HG03432 (cell line): ENCODE data around the gene PTPN1.
"Not testable (repeated sequence)": the region's sequence is repeated elsewhere in the genome, so short reads cannot be mapped to it uniquely, and the experiment has no call there.

ENCODE experiments used
- ATAC-seq: cut with Tn5 transposase; IDR thresholded peaks from one replicate; pipeline ENCODE4 v1.9.1; 2021; ENCODE audit warnings: mild to moderate bottlenecking, moderate library complexity; ENCODE audit not compliant: unreplicated experiment

PTPN1 gene

DNA sequence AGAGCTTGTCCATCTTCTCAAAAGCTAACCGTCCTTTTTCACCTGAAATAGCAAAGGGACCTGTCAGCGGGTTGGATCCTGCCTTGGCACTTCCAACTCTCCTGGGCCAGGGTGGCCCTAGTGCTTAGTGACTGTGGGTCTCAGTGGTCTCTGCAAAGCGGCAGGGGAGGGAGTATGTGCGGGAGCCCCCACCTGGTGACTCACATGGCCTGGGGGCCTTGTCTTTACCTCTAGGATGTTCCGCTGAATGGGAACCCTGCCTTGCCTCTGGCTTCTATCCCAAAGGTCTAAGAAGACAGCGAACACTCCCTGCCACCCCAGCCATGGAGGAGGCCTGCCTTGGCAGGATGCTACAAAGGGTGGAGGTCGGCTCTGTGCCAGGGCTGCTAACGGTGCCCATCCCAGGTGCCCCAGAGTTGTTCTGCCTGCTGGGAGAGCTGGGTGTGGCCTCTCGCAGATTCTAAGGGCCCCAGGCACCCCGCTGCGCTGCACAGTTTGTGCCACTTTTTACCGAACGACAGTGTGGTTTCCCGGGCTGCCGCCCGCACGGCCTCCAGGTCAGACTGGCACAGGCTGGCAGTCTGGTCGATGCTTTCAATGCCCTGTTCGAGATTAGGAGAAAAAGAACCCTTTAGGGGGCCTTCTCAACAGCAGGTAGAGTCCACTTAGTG is 77.2 kb downstream of the PTPN1 start:
- ATAC-seq = no peak

DNA sequence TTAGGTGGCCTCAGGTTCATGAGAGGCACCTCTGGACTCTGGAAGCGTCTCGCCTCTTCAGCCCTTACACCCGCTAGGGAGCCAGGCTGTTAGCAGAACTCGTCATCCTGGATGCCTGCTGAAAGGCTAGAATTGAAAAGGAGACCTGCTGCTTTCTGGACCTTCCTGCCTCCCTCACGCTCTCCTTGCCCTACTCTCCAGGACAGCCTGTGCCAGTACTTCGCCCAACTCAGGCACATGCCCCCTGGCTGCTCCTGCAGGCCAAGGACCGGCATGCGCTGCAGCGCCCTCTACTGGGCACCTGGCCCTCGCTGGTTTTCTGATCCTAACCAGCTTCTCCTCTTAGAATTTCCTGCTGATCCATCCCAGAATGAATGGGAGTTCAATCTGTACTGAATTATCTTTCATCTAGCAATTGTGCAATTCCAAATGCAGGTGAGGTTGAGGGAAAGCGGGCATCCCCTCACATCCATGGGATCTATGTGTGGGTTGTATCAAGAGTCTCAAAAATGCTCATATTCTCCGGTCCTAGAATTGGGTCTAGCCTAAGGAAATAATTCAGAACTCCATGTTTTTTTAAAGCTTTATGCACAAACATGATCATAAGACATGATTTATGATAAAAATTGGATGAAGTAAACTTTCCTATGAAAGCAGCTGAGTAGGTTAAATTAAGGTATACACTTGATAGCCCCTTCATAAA is 78.0 kb downstream of the PTPN1 start:
- no peak for ATAC-seq

DNA sequence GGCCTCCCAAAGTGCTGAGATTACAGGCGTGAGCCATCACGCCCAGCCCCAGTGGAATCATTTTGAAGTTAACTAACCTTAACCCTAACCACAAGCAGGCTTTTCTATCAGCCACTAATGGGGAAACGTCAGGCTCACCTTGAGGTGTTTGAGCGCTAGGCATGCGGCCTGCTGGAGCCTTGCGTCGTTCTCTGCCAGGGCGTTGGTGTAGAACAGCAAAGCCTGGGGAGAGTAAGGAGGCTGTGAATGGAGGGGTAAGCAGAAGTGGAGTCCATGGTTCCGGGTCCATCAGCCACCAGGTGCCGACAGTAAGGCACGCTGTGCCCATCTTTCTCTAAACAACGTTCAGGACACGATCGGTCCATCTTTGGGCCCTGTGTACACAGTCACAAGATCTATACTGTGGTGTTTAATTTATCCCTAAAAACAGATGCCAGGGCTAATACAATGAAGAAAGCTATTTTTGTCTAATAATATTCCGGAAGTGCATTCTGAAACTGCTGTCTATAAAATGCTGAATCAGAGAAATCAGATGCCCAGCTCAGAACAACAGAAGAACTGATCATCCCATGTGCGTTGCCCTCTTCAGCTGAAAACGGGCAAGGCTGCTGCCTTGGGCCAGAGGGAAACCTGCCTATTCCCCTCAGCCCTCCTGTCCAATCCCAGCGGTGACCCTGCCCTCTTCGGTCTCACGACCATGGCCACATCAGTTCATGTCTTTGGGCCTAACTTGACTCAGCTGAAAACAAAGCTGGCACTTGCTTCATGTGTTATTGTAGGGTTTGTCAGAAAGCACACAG is 79.6 kb downstream of the PTPN1 start:
- ATAC-seq = no peak

DNA sequence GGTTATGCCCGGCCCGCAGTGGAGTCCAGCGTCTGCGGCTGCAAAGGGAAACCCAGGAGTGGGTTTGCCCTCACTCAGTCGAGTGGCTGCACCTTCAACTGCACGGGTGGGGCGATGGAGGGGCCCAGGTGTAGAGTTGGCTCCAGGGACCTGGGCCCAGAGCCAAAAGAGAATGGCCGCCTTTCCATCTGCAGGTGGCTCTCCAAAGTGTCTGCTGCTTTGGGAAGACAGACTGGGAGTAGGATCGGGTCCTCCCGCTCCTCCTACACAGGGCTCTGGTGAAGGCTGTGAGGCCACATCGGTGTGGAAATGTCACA is 80.1 kb downstream of the PTPN1 start:
- ATAC-seq = no peak

DNA sequence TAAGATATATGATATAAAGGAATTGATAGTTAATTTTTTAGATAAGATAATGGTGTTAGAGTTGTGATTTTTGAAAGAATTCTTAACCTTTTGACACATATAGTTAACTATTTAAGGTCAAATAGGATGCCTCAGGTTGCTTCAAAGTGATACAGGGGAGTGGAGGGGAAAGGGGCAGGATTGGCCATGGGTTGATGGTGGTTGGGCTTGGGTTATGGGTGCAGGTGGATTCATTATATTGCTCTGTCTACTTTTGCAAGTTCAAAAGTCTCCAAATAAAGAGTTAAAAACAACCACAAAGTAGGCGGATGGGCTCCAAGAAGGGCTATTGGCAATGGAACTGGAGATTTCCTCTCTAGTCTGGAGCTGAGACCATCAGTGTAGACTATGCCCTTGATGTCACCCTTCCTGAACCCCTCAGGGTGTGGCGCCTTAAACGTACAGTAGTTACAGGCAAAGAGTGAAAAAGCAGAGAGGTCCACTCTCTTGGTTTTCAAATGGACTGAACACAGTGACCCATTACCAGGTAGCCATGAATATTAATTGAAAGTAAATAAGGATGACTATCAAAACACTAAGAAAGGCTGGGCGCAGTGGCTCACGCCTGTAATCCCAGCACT is 81.2 kb downstream of the PTPN1 start:
- ATAC-seq = no peak

DNA sequence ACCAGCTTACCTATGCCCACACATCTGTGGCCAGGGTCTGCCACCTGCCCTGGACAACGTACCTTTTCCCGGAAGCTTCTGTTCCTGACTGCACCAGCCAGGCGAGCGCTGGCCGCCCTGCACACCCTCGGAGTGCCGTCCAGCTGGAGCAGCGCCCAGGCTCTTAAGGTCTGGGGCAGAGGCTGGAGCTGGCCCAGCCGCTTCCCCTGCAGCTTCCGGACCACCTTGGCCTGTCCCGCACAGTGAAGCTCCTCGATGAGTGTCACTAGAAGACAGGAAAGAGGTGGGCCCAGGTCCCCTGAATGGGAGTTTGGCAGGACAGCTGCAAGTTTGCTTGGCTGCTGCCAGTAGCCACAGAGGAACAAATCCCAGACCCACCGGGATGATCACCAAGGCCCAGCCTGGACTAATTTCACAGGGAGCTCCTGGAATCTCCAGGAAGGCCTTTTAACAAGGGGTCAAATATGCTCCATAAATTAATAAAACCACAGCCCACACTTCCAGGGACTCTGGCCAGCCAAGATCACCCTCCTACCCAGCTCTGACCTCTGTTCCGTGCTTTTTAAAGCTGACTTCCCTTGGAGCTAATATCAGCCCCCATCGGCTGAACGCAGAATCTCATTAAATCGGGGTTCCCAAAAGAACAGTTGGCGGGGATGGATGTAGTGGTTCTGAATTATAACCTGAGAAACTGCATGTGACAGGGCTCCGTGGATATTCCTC is 82.3 kb downstream of the PTPN1 start:
- ATAC-seq = no peak

DNA sequence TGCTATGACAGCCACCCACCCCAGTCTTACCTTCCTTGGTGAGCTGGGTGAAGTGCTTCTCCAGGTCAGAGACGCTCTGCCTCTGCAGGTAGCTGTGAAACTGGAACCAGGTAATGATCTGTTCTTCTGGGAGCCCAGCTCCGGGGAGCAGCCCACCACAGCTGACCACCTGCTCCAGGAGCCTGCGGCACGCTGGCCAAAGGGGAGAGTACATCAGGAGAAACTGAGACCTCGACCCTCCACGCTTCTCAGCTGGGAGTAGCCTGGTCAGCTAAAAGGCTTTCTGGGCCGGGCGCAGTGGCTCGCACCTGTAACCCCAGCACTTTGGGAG is 82.8 kb downstream of the PTPN1 start:
- no peak for ATAC-seq

DNA sequence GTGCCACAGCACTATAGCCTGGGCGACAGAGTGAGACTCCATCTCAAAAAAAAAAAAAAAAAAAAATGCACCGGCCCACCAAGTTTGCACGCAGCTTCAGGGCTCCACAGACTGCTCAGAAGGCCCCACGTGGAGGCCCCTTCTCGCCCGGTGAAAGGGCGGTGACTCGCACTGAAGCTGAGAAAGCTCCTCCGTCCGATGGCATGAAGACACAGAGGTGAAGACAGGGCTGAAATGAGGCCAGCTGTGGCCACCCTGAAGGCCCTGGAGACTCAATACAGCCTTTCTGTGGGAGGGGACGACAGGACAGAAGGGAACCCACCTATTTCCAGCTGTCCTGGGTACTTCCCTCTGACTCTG is 84.0 kb downstream of the PTPN1 start:
- ATAC-seq = no peak

DNA sequence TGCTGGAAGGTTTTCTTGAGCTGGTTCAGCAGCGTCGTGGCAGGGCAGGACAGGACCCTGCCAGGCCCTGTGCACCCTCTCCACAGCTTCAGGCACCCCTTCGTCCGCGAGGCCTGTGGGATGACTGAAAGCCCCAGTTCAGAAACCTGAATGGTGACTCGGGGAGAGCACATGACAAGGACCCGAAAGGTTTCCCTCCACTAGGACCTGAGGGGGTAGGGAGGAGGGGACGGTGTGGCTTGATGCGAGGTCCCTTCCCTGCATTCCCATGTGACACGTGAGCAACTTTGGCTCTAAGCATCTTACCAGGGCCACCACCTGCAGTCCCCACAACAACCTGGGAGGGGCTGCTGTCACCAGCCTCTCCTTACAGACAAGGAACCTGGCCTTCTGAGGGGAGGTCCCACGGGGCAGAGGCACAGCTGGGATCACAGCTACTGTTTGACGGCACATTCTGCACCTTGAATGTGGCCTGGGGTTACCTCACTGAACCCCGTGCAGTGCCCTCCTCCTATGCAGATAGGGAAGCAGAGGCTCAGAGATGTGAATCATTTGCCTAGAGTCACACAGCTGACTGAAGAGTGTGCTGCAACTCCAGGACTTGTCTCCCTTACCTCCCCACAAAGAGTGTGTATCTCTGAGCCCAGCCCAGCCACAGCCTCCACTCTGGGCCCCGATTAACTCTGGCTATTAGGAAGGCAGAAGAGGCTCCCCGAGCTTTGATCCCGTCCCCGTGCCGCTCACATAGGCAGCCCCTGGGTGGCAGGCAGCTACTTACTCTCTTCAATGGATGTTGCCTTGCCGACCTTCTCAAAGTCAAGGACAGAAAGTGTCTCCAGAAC is 84.6 kb downstream of the PTPN1 start:
- no peak for ATAC-seq

DNA sequence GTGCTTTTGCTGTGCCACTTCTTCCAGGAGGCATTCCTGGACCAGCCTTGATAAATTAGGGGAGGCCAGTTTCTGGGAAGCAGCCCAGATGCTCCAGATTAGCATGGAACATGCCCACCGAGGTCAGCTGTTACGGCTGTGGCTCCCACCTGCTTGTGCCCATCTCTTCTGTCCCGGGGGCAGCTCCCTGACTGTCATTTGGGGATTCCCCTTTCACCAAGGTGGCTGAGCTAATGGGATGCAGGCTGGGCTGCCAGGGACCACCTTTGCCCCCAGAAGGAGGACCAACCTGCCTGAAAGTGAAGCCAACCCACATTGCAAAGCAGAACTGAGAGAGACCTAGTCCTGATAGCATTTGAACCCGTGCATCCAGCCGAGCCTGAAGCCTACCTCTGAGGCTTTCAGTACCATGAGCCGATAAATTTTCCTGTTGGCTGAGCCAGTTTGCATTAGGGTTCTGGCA is 85.3 kb downstream of the PTPN1 start:
- ATAC-seq = no peak

DNA sequence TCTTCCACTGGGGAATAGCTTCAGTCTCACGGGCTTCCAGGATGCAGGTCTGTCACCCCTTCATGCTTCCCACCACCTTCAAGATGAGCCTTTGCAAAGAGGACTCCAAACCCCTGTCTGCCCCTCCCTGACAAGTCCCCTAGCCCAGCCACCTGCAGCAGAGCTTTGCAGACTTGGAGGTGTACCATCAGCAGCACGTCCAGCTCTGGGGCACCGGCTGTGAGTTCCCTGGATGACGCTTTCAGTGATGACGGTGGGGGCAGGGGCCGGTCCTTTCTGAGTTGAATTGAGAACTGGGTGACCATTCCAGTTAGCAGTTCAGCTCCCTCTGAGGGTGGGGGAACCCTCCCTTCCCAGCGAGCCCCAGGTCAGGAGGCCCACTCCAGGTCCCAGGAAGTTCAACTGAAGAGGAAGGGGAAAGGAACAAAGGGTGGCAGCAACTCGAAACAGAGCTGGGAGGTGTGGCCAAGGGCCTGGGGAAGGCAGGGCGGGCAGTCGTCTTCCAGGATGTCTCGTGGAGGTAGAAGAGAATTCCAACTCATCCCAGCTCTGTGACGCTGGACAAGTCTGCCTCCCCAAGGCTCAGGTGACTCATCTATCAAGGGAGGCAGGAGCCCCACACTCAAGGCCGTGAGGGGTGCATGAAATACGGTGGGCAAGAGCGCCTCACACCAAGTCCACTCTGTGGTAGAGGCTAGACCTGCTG is 86.0 kb downstream of the PTPN1 start:
- no peak for ATAC-seq

DNA sequence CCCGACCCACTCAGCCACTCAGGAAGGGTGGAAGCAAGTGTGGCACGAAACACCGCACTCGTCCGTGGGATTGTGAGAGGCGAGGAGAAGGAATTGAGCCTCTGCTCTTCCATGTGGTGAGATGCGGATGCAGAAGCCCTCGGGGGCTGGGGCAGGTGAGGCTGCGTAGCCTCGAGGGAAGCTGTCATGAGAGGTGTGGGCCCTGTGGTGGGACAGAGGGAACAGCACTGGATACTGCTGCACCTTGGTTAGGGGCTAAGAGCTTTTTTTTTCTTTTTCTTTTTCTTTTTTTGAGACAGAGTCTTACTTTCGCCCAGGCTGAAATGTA is 86.5 kb downstream of the PTPN1 start:
- ATAC-seq = no peak

DNA sequence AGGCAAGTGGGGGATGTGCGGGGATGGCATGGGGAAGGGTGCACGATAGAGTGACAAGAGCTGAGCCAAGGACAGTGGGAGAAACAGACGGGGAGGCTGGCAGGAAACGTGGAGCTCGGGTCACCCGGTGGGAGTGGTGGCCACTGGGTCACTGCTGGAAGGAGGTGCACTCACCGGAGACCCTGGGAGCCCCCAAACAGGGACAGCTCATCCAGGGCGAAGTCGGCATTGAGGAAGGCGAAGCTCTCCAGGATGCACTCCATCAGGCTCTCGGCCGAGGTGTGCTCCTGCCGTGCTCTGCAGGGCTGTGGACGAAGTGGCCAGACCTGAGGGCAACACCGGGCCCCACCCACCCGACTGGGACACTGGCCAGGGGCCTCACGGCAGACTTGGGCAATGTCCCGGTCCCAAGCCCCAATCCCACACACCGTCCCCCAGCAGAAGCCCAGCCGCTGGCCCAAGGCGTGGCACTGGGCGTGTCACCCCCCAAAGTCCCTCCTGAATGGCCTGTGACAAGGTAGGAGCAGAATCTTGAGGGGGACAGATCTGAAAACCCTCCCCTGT is 87.3 kb downstream of the PTPN1 start:
- ATAC-seq = no peak

DNA sequence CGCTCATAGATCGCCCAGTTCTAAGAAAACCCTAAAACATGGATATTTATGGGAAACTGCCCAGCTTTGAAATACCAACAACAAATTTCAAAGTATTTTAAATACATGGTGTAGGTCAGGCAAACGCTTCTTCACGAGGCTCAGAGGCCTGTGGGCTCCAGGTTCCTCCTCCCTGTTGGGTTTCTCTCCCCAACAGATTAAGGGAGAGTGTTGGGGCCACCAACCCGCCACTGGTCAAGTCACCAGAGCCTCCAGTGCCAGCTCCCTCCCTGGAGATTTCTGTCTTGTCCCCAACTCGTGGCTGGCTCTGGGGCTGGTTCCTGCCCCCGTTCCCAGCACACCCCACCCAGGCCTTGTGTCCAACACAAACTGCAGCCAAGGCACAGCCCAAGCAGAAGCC is 87.9 kb downstream of the PTPN1 start:
- no peak for ATAC-seq

DNA sequence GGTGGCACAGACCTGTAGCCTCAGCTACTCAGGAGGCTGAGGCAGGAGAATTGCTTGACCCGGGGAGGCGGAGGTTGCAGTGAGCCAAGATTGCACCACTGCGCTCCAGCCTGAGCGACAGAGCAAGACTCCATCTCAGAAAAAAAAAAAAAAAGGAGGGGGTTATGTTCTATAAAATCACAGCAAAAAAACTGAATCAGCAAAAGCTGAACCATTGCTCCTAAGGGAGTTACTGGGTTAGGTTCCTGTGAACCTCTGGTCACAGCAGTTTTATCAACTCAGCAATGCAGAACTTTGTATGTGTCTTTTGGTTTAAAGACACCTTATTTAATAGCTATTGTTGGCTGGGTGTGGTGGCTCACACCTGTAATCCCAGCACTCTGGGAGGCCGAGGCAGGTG is 88.6 kb downstream of the PTPN1 start:
- not testable (repeated sequence) for ATAC-seq

DNA sequence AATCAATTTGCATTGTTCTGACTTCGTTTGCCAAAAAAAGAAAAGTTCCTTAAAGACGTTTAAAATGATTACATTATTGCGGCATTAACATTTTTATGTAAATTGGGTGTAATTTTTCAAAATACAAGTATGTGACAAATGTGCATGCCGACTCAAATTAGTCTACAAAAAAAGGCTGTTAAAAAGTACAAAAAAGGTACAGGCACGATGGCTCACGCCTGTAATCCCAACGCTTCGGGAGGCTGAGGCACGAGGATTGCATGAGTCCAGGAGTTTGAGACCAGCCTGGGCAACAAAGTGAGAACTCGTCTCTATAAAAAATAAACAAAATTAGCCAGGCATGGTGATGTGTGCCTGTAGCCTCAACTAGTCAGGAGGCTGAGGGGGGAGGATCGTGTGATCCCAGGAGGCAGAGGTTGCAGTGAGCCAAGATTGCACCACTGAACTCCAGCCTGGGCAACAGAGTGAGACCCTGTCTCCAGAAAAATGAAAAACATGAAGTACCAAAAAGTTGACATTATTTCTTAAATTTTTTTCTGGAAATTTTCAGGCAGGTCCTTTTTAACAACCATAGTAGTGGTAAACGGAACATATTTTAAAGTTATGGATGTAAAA is 90.2 kb downstream of the PTPN1 start:
- ATAC-seq = no peak

DNA sequence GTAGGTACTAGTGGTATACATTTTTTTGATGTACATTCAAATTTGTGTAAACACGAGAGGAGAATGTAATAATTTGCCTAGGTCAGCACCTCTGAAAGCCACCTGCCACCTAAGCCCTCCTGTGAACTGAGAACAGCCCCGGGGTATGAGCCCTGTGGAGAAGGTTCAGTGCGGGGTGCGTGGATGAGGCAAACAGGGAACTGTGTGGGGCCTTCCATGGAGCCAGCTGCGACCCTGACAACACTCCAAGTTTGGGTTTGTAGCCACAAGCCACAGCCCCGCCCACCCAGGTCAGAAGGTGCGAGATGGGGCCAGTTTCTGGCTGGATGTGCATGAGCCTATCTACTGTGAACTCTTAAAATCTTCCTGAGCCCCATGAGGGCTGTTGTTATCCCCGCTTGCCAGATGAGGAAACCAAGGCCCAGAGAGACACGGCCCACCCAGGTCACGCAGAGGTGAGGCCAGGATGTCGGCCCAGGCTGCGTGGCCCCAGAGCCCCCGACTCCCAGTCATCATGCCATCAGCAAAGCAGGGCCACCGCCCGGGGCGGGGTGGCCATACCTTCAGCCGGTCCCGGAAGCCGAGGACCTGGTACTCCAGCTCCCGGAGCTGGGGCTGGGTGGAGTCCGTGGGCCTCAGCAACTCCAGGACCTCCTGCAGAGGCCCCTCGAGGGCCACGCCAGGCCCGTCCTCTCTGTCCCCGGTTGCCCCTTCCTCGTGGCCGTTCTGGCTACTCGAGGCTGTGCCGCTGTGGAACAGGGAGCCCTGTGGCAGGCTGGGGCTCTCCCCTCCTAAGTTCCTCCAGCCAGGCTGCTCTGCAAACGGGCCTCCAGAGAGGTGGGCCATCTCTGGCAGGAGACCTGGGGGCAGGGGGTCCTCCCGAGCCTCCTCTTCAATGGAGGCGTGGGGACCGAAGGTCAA is 91.6 kb downstream of the PTPN1 start:
- no peak for ATAC-seq
